Smooth muscle cell (in vitro differentiated cells): ENCODE measurements around the gene IL23R. TPM values are rescaled to one million over a fixed set of nuclear protein-coding genes. Genes with fewer than 3 reads are reported as not detected.

Source experiments
- DNase-seq: peaks from one replicate; lab custom pipeline; 2025; ENCODE audit not compliant: unreplicated experiment; lab: John Stamatoyannopoulos, UW
- H2AFZ ChIP-seq: fragments of 200-600 bp; sonication (generic); 2 replicates; pipeline ENCODE4 v1.6.0; 2016; ENCODE audit warnings: antibody characterized with exemption, low read depth, mild to moderate bottlenecking
- H3F3A ChIP-seq: fragments of 200-600 bp; sonication (generic); 2 replicates; pipeline ENCODE4 v1.6.0; 2017; ENCODE audit warnings: antibody characterized with exemption, low read depth
- H3K27ac ChIP-seq: fragments of 200-600 bp; sonication (generic); 2 replicates; pipeline ENCODE4 v1.5.1; 2016; ENCODE audit warnings: low read depth, mild to moderate bottlenecking
- H3K27me3 ChIP-seq: fragments of 200-600 bp; sonication (generic); 2 replicates; pipeline ENCODE4 v1.6.1; 2016; ENCODE audit warnings: low read depth, mild to moderate bottlenecking
- H3K36me3 ChIP-seq: fragments of 200-600 bp; sonication (generic); 2 replicates; pipeline ENCODE4 v1.5.1; 2016; ENCODE audit warnings: low read depth
- H3K4me1 ChIP-seq: fragments of 200-600 bp; sonication (generic); 2 replicates; pipeline ENCODE4 v1.5.1; 2016; ENCODE audit warnings: low read depth
- H3K4me2 ChIP-seq: fragments of 200-600 bp; sonication (generic); 2 replicates; pipeline ENCODE4 v1.6.0; 2016; ENCODE audit warnings: mild to moderate bottlenecking
- H3K4me3 ChIP-seq: fragments of 200-600 bp; sonication (generic); 2 replicates; pipeline ENCODE4 v1.5.1; 2016; ENCODE audit warnings: mild to moderate bottlenecking
- H3K79me2 ChIP-seq: fragments of 200-600 bp; sonication (generic); 2 replicates; pipeline ENCODE4 v1.6.0; 2016; ENCODE audit warnings: low read depth, mild to moderate bottlenecking
- H3K9ac ChIP-seq: fragments of 200-600 bp; sonication (generic); 2 replicates; pipeline ENCODE4 v1.6.0; 2016; ENCODE audit warnings: low read depth
- H3K9me3 ChIP-seq: fragments of 200-600 bp; sonication (generic); replicated peaks from 2 replicates; pipeline ENCODE4 v1.5.1; 2016; ENCODE audit warnings: low read depth
- H4K20me1 ChIP-seq: fragments of 200-600 bp; sonication (generic); 2 replicates; pipeline ENCODE4 v1.6.0; 2016; ENCODE audit warnings: low read depth
- WGBS: methylation state at CpG from one replicate; pipeline ENCODE4 v1.1.7; 2016; ENCODE audit warnings: low lambda C conversion rate; 5-methylcytosine and 5-hydroxymethylcytosine counted together
- polyA plus RNA-seq: library from polyadenylated mRNA; unstranded; fragments of >200 nt; fragmentation: Nextera tagmentation; extraction: Ambion mirVana; gene quantifications from 2 replicates; pipeline ENCODE4 v1.2.1, GENCODE V29; 2016
- total RNA-seq: library from RNA; depleted of rRNA; stranded (reverse); fragments of >200 nt; gene quantifications from 2 replicates; pipeline ENCODE4 v1.2.3, GENCODE V29; 2014
- TF ChIP-seq, protein P1 (sequence below): fragments of 200-600 bp; sonication (generic); IDR thresholded peaks from 2 replicates; pipeline ENCODE4 v1.5.1; 2017; ENCODE audit warnings: borderline replicate concordance, mild to moderate bottlenecking, antibody characterized with exemption; ENCODE audit not compliant: insufficient read depth, poor library complexity, severe bottlenecking

IL23R gene
- total and polyA plus RNA-seq, 2 experiments from 2014 or later, result not detected

DNA sequence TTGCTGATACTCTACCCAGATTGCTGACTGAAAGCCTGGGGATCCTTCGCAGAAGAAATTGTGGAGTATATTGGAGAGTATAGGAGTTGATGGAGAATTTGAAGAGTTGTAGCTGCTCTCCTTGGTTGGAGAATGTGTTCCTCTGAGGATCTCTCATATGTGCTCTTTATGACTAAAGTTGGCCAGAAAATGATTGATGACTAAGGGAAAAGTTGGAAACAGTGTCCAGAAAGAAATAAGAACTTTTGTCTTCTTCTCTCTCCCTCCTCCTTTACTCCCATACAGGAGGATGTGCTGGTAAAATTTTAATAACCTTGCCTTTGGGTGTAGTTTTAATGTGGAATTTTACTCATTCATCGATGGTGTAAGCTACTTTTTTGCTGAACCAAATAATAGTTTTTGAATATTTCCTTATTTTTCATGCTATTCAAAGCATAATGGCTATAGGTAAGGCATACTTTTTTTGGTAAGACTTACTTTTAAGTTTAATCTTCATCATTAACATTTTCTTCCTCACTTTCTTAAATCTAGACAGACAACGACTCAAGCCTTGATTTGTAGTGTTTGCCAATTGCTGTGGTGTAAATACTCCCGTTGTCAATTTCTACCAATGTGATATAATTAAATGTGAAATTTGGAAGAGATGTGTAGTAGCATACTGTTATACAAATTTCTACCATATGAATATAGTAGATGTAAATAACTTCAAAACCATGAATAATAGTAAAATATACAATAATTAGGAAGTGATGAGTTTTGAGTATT, 45.2 kb upstream of the IL23R start:
- no peak for DNase-seq
- Histone ChIP-seq H3K9me3 (no peaks in the 10 kb centered on the region), H2AFZ (no peak overlapping the region), H3K36me3 (no peaks in the 10 kb centered on the region), H3F3A (no peaks in the 10 kb centered on the region), H3K27ac (no peak overlapping the region), H3K79me2 (no peaks in the 10 kb centered on the region), H3K4me1 (no peaks in the 10 kb centered on the region), H3K9ac (no peak overlapping the region), H3K27me3 (no peaks in the 10 kb centered on the region), H3K4me2 (no peak overlapping the region), H4K20me1 (no peaks in the 10 kb centered on the region), H3K4me3 (no peak overlapping the region)
- WGBS, result 80% methylated on average over 4 of the region's 4 CpGs
- TF ChIP-seq, protein P1, sequence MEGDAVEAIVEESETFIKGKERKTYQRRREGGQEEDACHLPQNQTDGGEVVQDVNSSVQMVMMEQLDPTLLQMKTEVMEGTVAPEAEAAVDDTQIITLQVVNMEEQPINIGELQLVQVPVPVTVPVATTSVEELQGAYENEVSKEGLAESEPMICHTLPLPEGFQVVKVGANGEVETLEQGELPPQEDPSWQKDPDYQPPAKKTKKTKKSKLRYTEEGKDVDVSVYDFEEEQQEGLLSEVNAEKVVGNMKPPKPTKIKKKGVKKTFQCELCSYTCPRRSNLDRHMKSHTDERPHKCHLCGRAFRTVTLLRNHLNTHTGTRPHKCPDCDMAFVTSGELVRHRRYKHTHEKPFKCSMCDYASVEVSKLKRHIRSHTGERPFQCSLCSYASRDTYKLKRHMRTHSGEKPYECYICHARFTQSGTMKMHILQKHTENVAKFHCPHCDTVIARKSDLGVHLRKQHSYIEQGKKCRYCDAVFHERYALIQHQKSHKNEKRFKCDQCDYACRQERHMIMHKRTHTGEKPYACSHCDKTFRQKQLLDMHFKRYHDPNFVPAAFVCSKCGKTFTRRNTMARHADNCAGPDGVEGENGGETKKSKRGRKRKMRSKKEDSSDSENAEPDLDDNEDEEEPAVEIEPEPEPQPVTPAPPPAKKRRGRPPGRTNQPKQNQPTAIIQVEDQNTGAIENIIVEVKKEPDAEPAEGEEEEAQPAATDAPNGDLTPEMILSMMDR, result no peak

DNA sequence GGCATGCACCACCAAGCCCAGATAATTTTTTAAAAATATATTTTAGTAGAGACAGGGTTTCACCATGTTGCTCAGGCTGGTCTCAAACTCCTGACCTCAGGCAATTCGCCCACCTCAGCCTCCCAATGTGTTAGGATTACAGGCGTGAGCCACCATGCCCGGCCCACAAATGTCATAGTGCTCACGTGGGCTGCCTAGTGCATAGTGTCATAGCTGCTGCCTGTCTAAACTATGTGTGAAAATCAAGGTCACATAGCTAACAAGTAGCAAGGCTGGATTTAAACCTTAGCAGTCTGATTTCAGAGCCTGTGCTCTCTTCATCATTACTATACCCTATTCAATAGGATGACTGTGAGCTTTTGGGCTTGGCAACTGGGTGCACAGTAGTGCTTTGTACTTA, 41.8 kb upstream of the IL23R start:
- no peaks in the 10 kb centered on the region for H3K79me2 ChIP-seq
- H3K27ac ChIP-seq, result no peak overlapping the region
- H3K9me3 ChIP-seq, result no peaks in the 10 kb centered on the region
- no peaks in the 10 kb centered on the region for H3K36me3 ChIP-seq
- no peak overlapping the region for H3K9ac ChIP-seq
- no peak overlapping the region for H3K4me2 ChIP-seq
- DNase-seq, result no peak
- H3K27me3 ChIP-seq, result no peaks in the 10 kb centered on the region
- 94% methylated on average over 4 of the region's 4 CpGs for WGBS
- H3K4me3 ChIP-seq, result no peak overlapping the region
- no peak overlapping the region for H2AFZ ChIP-seq
- H4K20me1 ChIP-seq, result no peaks in the 10 kb centered on the region
- TF ChIP-seq, protein P1, result no peak
- no peaks in the 10 kb centered on the region for H3K4me1 ChIP-seq
- no peaks in the 10 kb centered on the region for H3F3A ChIP-seq

DNA sequence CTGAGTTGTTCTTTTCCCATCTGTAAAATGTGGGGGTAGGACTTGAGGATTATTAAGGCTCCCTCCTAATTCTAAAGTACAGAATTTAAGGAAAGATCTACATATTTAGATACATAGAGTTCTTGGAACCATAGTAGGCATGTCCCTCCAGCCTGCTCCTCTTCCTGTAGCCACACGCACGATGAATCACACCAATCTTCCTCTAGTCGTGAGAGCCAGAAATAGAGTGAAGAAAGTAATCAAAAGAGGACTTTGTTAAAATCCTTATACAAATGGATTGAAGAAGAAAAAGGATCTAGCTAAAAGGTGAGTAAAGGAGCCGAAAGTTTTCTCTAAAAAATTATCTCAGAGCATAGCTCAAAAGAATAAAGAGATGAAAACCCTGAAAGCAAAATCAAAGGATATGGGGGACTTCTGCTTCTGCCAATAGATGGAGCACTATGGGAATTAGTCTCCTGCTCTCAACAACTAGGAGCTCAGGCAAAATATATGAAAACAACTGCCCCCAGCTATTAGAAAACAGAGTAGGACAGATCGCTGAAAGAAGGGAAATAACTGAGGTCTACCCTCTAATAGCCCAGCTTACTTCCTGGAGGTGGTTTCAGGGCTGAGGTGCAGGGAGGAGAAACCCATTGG, 40.0 kb upstream of the IL23R start:
- Histone ChIP-seq H3K27me3 (no peaks in the 10 kb centered on the region), H3K4me3 (no peak overlapping the region), H3K36me3 (no peaks in the 10 kb centered on the region), H2AFZ (peak overlapping the region; percentile 87), H3F3A (no peaks in the 10 kb centered on the region), H3K4me2 (peak overlapping the region; percentile 61), H4K20me1 (no peaks in the 10 kb centered on the region), H3K79me2 (no peaks in the 10 kb centered on the region), H3K27ac (peak overlapping the region; percentile 9), H3K9me3 (no peaks in the 10 kb centered on the region), H3K4me1 (no peaks in the 10 kb centered on the region), H3K9ac (no peak overlapping the region)
- DNase-seq, result no peak
- TF ChIP-seq, protein P1, result no peak
- WGBS, result 48% methylated on average over 5 of the region's 5 CpGs
